Fibroblast of lung (primary cell): ENCODE data around the gene SNRPD3. TPM values are rescaled to one million over a fixed set of nuclear protein-coding genes. Genes with fewer than 3 reads are reported as not detected.
A peak's percentile ranks its signal among the peaks of the same experiment; 100 is the strongest.

Source experiments
- DNase-seq, 2 donors: peaks; one replicate each; pipeline versions ENCODE4 v3.0.0 to v3.0.0-alpha.2; 2010; ENCODE audit warnings: low read depth in 2 of 2
- H2AFZ ChIP-seq: 2 replicates; pipeline ENCODE4 v1.5.1; 2012; ENCODE audit warnings: low read length, control low read depth, inconsistent platforms
- H3K27ac ChIP-seq: 2 replicates; pipeline ENCODE4 v1.5.1; 2011; ENCODE audit warnings: low read length, control low read depth; ENCODE audit not compliant: insufficient read depth
- H3K27me3 ChIP-seq: 2 replicates; pipeline ENCODE4 v1.5.1; 2011; ENCODE audit warnings: mild to moderate bottlenecking, low read length; ENCODE audit not compliant: control insufficient read depth, insufficient read depth
- H3K36me3 ChIP-seq: 2 replicates; pipeline ENCODE4 v1.5.1; 2011; ENCODE audit warnings: low read length; ENCODE audit not compliant: control insufficient read depth, insufficient read depth
- H3K4me1 ChIP-seq: 2 replicates; pipeline ENCODE4 v1.5.1; 2011; ENCODE audit warnings: low read length; ENCODE audit not compliant: control insufficient read depth, insufficient read depth; ENCODE audit errors: extremely low read depth
- H3K4me2 ChIP-seq: 2 replicates; pipeline ENCODE4 v1.5.1; 2011; ENCODE audit warnings: low read length, control low read depth; ENCODE audit not compliant: insufficient read depth; ENCODE audit errors: extremely low read depth
- H3K4me3 ChIP-seq, 4 experiments: fragments of 200-600 bp in 1 of 4; sonication (generic) in 1 of 4; replicated peaks in 1 of 4; 2 replicates each; pipeline ENCODE4 v1.5.1; 2011 to 2016; ENCODE audit warnings: low read length in 4 of 4, low read depth in 3 of 4, mild to moderate bottlenecking in 3 of 4, control low read depth in 2 of 4, inconsistent platforms in 1 of 4, mixed read lengths in 1 of 4; ENCODE audit not compliant: insufficient read depth in 1 of 4; ENCODE audit errors: control extremely low read depth in 1 of 4
- H3K79me2 ChIP-seq: 2 replicates; pipeline ENCODE4 v1.5.1; 2012; ENCODE audit warnings: mild to moderate bottlenecking, low read length, inconsistent platforms; ENCODE audit not compliant: control insufficient read depth, insufficient read depth
- H3K9ac ChIP-seq: 2 replicates; pipeline ENCODE4 v1.5.1; 2011; ENCODE audit warnings: mild to moderate bottlenecking, low read length, control low read depth; ENCODE audit not compliant: insufficient read depth
- H3K9me3 ChIP-seq: 2 replicates; pipeline ENCODE4 v1.5.1; 2012; ENCODE audit warnings: low read depth, low read length; ENCODE audit not compliant: control insufficient read depth, insufficient read depth
- H4K20me1 ChIP-seq: 2 replicates; pipeline ENCODE4 v1.5.1; 2011; ENCODE audit warnings: low read length; ENCODE audit not compliant: control insufficient read depth, insufficient read depth; ENCODE audit errors: extremely low read depth
- CTCF ChIP-seq, 2 donors: IDR thresholded peaks in 1 of 2; conservative IDR thresholded peaks in 1 of 2; 1 replicate in 1 of 2; 2 replicates in 1 of 2; pipeline ENCODE4 v1.5.1; 2011 to 2012; ENCODE audit warnings: low read length in 2 of 2, control low read depth in 1 of 2, inconsistent platforms in 1 of 2, low read depth in 1 of 2, mild to moderate bottlenecking in 1 of 2
- EZH2 ChIP-seq: IDR thresholded peaks from 2 replicates; pipeline ENCODE4 v1.5.1; 2012; ENCODE audit warnings: low read length, control low read depth, mild to moderate bottlenecking; ENCODE audit errors: missing control alignments
- polyA plus RNA-seq, 2 donors: library from polyadenylated mRNA; depleted of rRNA in 1 of 2; stranded (reverse) in 1 of 2; unstranded in 1 of 2; fragments of >200 nt; gene quantifications; 2 replicates each; pipeline ENCODE4 v1.2.1, GENCODE V29; 2011 to 2012; ENCODE audit warnings: missing spikeins in 1 of 2
- total RNA-seq: library from RNA; depleted of rRNA; stranded (reverse); fragments of >200 nt; gene quantifications from 2 replicates; pipeline ENCODE4 v1.2.1, GENCODE V29; 2014

Gene SNRPD3
- total and polyA plus RNA-seq, 2 donors (not counting 1 experiment from before 2014, with no cell fraction given), result 114 to 151 TPM

DNA sequence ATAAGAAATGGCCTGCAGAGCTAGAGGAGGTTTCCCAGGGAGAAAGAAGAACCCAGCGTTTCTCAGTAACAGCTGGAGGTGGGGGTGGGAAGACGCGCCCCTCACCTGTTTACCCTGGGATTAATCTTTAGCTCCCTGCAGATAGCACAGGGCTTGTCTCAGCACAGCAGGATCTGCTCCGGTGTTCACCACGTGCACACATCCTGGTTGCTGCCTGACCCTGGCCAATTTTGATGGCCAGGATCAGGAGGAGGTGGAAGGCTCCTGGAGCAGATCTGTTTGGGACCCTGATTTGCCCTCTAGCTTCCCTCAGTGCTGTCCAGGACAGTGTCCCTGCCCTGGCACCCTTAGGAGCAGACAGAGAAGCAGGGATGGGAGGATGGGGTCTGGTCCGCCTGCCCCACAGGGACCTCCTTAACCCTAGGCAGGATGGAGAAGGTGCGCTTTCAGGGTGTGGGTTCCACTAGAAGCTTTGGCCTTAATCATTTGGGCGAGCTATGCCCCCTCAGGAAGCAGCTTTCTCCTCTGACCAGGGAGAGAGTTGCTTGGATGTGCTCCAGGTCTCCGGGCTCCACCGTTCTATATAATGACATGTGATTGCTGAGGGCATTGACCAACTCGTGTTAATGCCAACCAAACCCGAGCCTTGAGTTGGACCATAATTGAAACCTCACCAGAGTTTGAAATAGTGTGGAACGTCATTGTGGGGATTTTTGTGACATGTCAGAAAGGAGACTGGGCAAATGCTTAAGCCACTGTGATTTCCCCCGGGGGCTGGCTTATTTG, 41.4 kb upstream of the SNRPD3 start:
- H4K20me1 ChIP-seq, result no peaks in the 10 kb centered on the region
- TF ChIP-seq CTCF (conservative IDR thresholded peaks at IDR 0.05 in 1 of 2, IDR thresholded peaks at IDR 0.05 in 1 of 2; ENCODE audit: low read depth in 1 of 2, low read length in 2 of 2) (no peak), EZH2 (no peak)
- H3K4me3 ChIP-seq, result no peak overlapping the region
- peaks cover 9% of the 10 kb centered on the region for H3K4me1 ChIP-seq
- H2AFZ ChIP-seq, result no peak overlapping the region
- peaks cover 3% of the 10 kb centered on the region for H3K27me3 ChIP-seq
- DNase-seq, result no peak
- H3K36me3 ChIP-seq, result no peaks in the 10 kb centered on the region
- H3K9ac ChIP-seq, result no peak overlapping the region
- no peaks in the 10 kb centered on the region for H3K9me3 ChIP-seq
- no peak overlapping the region for H3K4me2 ChIP-seq
- H3K79me2 ChIP-seq, result no peaks in the 10 kb centered on the region
- H3K27ac ChIP-seq, result no peak overlapping the region

- no peak overlapping the region for H2AFZ ChIP-seq
- TF ChIP-seq EZH2 (no peak), CTCF (conservative IDR thresholded peaks at IDR 0.05 in 1 of 2, IDR thresholded peaks at IDR 0.05 in 1 of 2; ENCODE audit: low read depth in 1 of 2, low read length in 2 of 2) (no peak)
Measured at GRCh38 chr22:24515027-24515338, 40.8 kb upstream of the SNRPD3 start.

DNA sequence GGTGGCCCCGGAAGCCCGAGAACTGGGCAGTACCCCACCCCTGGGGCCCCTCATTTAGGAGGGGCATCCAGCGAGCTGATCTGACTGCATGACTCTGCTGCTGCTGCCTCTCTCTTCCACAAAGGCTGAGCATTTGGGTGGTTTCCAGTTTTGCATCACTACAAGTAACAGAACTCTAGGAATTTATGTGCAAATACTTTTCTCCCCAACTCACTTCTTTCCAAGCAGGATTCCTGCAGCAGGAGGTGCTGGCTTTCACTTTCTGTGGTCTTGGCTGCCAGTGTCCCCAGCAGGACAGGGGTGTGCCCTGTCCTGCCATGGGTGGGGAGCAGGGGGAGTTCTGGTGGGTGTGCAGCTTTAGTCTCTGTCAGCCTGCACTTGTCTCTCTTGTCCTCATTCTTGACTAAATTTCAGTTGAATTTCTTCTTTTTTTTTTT, 39.5 kb upstream of the SNRPD3 start:
- Histone ChIP-seq H2AFZ (no peak overlapping the region), H3K27ac (no peak overlapping the region), H3K9ac (no peak overlapping the region), H3K4me1 (no peaks in the 10 kb centered on the region), H3K4me2 (peak overlapping the region; percentile 75), H3K9me3 (no peaks in the 10 kb centered on the region), H4K20me1 (no peaks in the 10 kb centered on the region), H3K36me3 (no peaks in the 10 kb centered on the region), H3K27me3 (peaks cover 3% of the 10 kb centered on the region), H3K4me3 (peak overlapping the region in 3 of 4 experiments; percentile 17 to 34 (median 17)), H3K79me2 (no peaks in the 10 kb centered on the region)
- peak; percentile 82 to 93 for DNase-seq
- TF ChIP-seq EZH2 (no peak), CTCF (conservative IDR thresholded peaks at IDR 0.05 in 1 of 2, IDR thresholded peaks at IDR 0.05 in 1 of 2; ENCODE audit: low read depth in 1 of 2, low read length in 2 of 2) (peak in 1 of 2 donors; percentile 3)

More at GRCh38 chr22:24515027-24515338, 40.8 kb upstream of the SNRPD3 start:
- Histone ChIP-seq H3K4me2 (no peak overlapping the region), H3K79me2 (no peaks in the 10 kb centered on the region), H3K27me3 (peaks cover 3% of the 10 kb centered on the region), H3K27ac (no peak overlapping the region), H4K20me1 (no peaks in the 10 kb centered on the region), H3K9ac (no peak overlapping the region), H3K9me3 (no peaks in the 10 kb centered on the region), H3K4me3 (no peak overlapping the region), H3K36me3 (no peaks in the 10 kb centered on the region), H3K4me1 (peaks cover 9% of the 10 kb centered on the region)
- no peak for DNase-seq
